ENCODE results near the gene OR10H5. TPM values are rescaled to one million over a fixed set of nuclear protein-coding genes. Genes with fewer than 3 reads are reported as not detected.

OR10H5 gene
- total RNA-seq, result not detected in 2 replicates

GRCh38 chr19:15787611-15788155 is at the start of gene OR10H5:
Gene OR10H5, plus strand, starts transcription at chr19:15787661. Its CDS starts 6,388 bp downstream, at chr19:15794049.

GRCh38 chr19:15737722-15738121 is 49.7 kb upstream of the OR10H5 start, which contains the start of gene OR10H3:
Gene OR10H3, plus strand, starts transcription at chr19:15737985. Its CDS starts 3,408 bp downstream, at chr19:15741393.

DNA sequence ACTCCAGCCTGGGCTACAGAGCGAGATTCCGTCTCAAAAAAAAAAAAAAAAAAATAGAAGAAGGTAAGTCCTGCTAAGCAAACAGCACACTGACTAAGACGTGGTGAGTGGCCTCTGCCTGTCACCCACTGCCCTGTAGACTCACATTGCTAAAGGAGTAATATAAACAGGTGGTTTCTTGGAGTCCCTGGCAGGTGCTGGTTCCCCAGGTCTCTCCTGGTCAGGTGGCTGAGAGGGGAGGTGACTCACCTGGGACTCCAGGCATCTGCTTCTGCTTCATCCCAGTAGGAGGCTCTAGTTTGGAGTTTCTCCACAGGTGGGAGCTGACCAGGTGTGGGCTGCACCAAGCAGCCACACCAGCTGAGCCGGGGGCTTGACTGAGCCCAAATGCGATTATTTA is 27.8 kb downstream of the OR10H5 start, which contains the start of gene OR10H1:
Gene OR10H1 (minus strand): TSS at position 359 of the 400 bp plus-strand sequence. CDS start 7,627 bp downstream, outside the sequence.

Other genes starting within 250 kb of the OR10H5 start
- not detected in 2 replicates for gene CYP4F8, start 172.4 kb upstream of the OR10H5 start, total RNA-seq
- 1.9 and 2.1 TPM in 2 replicates for gene CYP4F3, start 146.8 kb upstream of the OR10H5 start, total RNA-seq
- 0.49 and 0.65 TPM in 2 replicates for gene CYP4F12, start 114.6 kb upstream of the OR10H5 start, total RNA-seq
- not detected in 2 replicates for gene OR10H2, start 59.6 kb upstream of the OR10H5 start, total RNA-seq
- not detected in 2 replicates for gene OR10H3, start 49.7 kb upstream of the OR10H5 start, total RNA-seq
- gene OR10H1, start 28.0 kb downstream of the OR10H5 start, total RNA-seq, result 0.21 TPM in 1 of 2 replicates, not detected in the other
- gene CYP4F2, start 110.4 kb downstream of the OR10H5 start, total RNA-seq, result 0.14 TPM in 1 of 2 replicates, not detected in the other
- not detected in 2 replicates for gene CYP4F11, start 146.9 kb downstream of the OR10H5 start, total RNA-seq
- not detected in 2 replicates for gene OR10H4, start 161.3 kb downstream of the OR10H5 start, total RNA-seq

All from airway epithelial cell (primary cell).